ENCODE measurements around the gene SNAPC4.
A peak's percentile ranks its signal among the peaks of the same experiment; 100 is the strongest.

The SNAPC4 gene

GRCh38 chr9:136352682-136353081, 47.3 kb downstream of the SNAPC4 start:
- DNase-seq = peak in 1 of 2 experiments; percentile 35

DNA sequence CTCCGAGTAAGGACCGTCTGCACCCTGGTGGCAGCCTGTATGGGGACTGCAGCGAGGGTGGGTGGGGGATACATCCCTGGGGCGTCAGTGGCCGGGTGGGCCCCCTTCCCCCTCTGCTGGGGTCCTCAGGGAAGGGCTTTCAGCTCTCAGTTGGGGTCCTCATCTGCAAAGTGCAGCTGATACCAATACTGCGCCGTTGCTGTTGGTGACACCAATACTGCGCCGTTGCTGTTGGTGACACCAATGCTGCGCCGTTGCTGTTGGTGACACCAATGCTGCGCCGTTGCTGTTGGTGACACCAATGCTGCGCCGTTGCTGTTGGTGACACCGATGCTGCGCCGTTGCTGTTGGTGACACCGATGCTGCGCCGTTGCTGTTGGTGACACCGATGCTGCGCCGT, 48.1 kb downstream of the SNAPC4 start:
- DNase-seq = peak; percentile 44 to 48

GRCh38 chr9:136351252-136351800, 48.6 kb downstream of the SNAPC4 start:
- DNase-seq = no peak
